Endothelial cell of umbilical vein (primary cell): ENCODE results near the gene NFX1. TPM values are rescaled to one million over a fixed set of nuclear protein-coding genes. Genes with fewer than 3 reads are reported as not detected.

Experiments
- BruUV-seq: library from RNA; stranded (reverse); fragments of 400-500 nt; replicated peaks from 2 replicates; lab custom pipeline; 2021; lab: Mats Ljungman, UMichigan
- CTCF ChIA-PET: fragments of 300-600, 350-600 bp; sonication (Branson Sonifier 250); formaldehyde crosslinking; loops from one replicate; lab custom pipeline; 2021; ENCODE audit warnings: antibody characterized with exemption, inconsistent platforms; lab: Charles Lee
- POLR2A ChIA-PET: fragments of 300-600, 350-600 bp; sonication (Branson Sonifier 250); formaldehyde crosslinking; loops from one replicate; lab custom pipeline; 2021; ENCODE audit warnings: antibody characterized with exemption, inconsistent platforms; lab: Charles Lee
- DNase-seq: peaks from one replicate; pipeline ENCODE4 v3.0.0-alpha.2; 2011; ENCODE audit warnings: low read depth, low spot score
- FAIRE-seq: peaks from 2 replicates; lab custom pipeline; 2011; peaks lifted over from hg19 to GRCh38; lab: Jason Lieb, UNC
- H2AFZ ChIP-seq: 2 replicates; pipeline ENCODE4 v1.6.0; 2012; ENCODE audit warnings: low read depth, low read length, control low read depth, inconsistent platforms
- H3K27ac ChIP-seq: 2 replicates; pipeline ENCODE4 v1.5.1; 2011; ENCODE audit warnings: low read depth, mild to moderate bottlenecking, control low read depth, low read length, moderate library complexity; ENCODE audit not compliant: insufficient read depth
- H3K27me3 ChIP-seq, 2 experiments: 2 replicates each; pipeline versions ENCODE4 v1.6.0 to v1.6.1; 2011; ENCODE audit warnings: low read length in 2 of 2, mixed read lengths in 1 of 2; ENCODE audit not compliant: control insufficient read depth in 2 of 2, insufficient read depth in 2 of 2
- H3K36me3 ChIP-seq, 2 experiments: 2 replicates in 1 of 2; 3 replicates in 1 of 2; pipeline ENCODE4 v1.5.1; 2011; ENCODE audit warnings: low read length in 2 of 2, mild to moderate bottlenecking in 1 of 2, moderate library complexity in 1 of 2; ENCODE audit not compliant: control insufficient read depth in 2 of 2, insufficient read depth in 2 of 2; ENCODE audit errors: extremely low read depth in 1 of 2
- H3K4me1 ChIP-seq: 3 replicates; pipeline ENCODE4 v1.5.1; 2011; ENCODE audit warnings: mild to moderate bottlenecking, low read length; ENCODE audit not compliant: control insufficient read depth, insufficient read depth; ENCODE audit errors: extremely low read depth
- H3K4me2 ChIP-seq: 2 replicates; pipeline ENCODE4 v1.6.1; 2011; ENCODE audit warnings: low read length, control low read depth, mixed read lengths; ENCODE audit not compliant: insufficient read depth
- H3K4me3 ChIP-seq, 3 experiments: fragments of 200-600 bp in 1 of 3; sonication (generic), shearing (Covaris generic) in 1 of 3; replicated peaks in 1 of 3; 2 replicates each; pipeline ENCODE4 v1.5.1; 2011 to 2016; ENCODE audit warnings: control low read depth in 3 of 3, low read length in 3 of 3, mild to moderate bottlenecking in 2 of 3, inconsistent platforms in 1 of 3, low read depth in 1 of 3, moderate library complexity in 1 of 3; ENCODE audit not compliant: insufficient read depth in 1 of 3
- H3K79me2 ChIP-seq: 2 replicates; pipeline ENCODE4 v1.6.0; 2012; ENCODE audit warnings: low read length, inconsistent platforms; ENCODE audit not compliant: control insufficient read depth, insufficient read depth
- H3K9ac ChIP-seq: replicated peaks from 2 replicates; pipeline ENCODE3; 2011; ENCODE audit warnings: low read length, control low read depth; ENCODE audit not compliant: insufficient read depth; ENCODE audit errors: extremely low read depth
- H3K9me1 ChIP-seq: replicated peaks from 3 replicates; pipeline ENCODE4 v1.6.0; 2011; ENCODE audit warnings: mild to moderate bottlenecking, low read length; ENCODE audit not compliant: control insufficient read depth, insufficient read depth; ENCODE audit errors: extremely low read depth
- H3K9me3 ChIP-seq: replicated peaks from 2 replicates; pipeline ENCODE4 v1.5.1; 2012; ENCODE audit warnings: low read length, inconsistent platforms; ENCODE audit not compliant: control insufficient read depth, insufficient read depth
- H4K20me1 ChIP-seq: replicated peaks from 2 replicates; pipeline ENCODE3; 2011; ENCODE audit warnings: mild to moderate bottlenecking, low read length; ENCODE audit not compliant: control insufficient read depth, insufficient read depth; ENCODE audit errors: extremely low read depth
- CTCF ChIP-seq, 2 donors: IDR thresholded peaks; 1 replicate in 1 of 2; 2 replicates in 1 of 2; pipeline ENCODE4 v1.5.1; 2011; ENCODE audit warnings: low read length in 2 of 2, mild to moderate bottlenecking in 2 of 2, moderate library complexity in 2 of 2, control low read depth in 1 of 2, inconsistent platforms in 1 of 2, low read depth in 1 of 2; ENCODE audit not compliant: insufficient read depth in 1 of 2; ENCODE audit errors: extremely low read depth in 1 of 2
- EZH2 ChIP-seq: IDR thresholded peaks from 2 replicates; pipeline ENCODE4 v1.6.1; 2012; ENCODE audit warnings: borderline replicate concordance, low read depth, mild to moderate bottlenecking, moderate library complexity, low read length, inconsistent platforms; ENCODE audit not compliant: severe bottlenecking
- FOS ChIP-seq: IDR thresholded peaks from 2 replicates; pipeline ENCODE4 v1.6.1; 2011; ENCODE audit warnings: mild to moderate bottlenecking, low read length, moderate library complexity, borderline replicate concordance; ENCODE audit not compliant: insufficient read depth
- GATA2 ChIP-seq: IDR thresholded peaks from 2 replicates; pipeline ENCODE4 v1.7.0; 2011; ENCODE audit warnings: low read depth, mild to moderate bottlenecking, moderate library complexity, mixed read lengths, low read length; ENCODE audit not compliant: insufficient read length, insufficient read depth
- JUN ChIP-seq: IDR thresholded peaks from 2 replicates; pipeline ENCODE4 v1.6.1; 2011; ENCODE audit warnings: borderline replicate concordance, low read depth; ENCODE audit not compliant: insufficient read length, insufficient read depth
- MAX ChIP-seq: IDR thresholded peaks from 2 replicates; pipeline ENCODE4 v1.6.1; 2011; ENCODE audit not compliant: insufficient read depth, insufficient read length
- MYC ChIP-seq: IDR thresholded peaks from one replicate; pipeline ENCODE4 v1.6.1; 2011; ENCODE audit warnings: mild to moderate bottlenecking, low read depth, low read length
- POLR2A ChIP-seq: IDR thresholded peaks from 2 replicates; pipeline ENCODE4 v1.6.1; 2012; ENCODE audit warnings: low read depth, mild to moderate bottlenecking, control low read depth, low read length
- POLR2AphosphoS5 ChIP-seq: IDR thresholded peaks from 2 replicates; pipeline ENCODE4 v1.6.1; 2012; ENCODE audit warnings: low read depth, mild to moderate bottlenecking, control low read depth, low read length, moderate library complexity; ENCODE audit not compliant: insufficient read depth
- dilution Hi-C: fragments of 300-500 bp; cut with MboI; formaldehyde crosslinking; loops from one replicate; pipeline ENCODE4 v1.15.0; 2019; ENCODE audit warnings: low sequenced_read_pairs; ENCODE audit not compliant: extremely low pct_ligation_motif_present
- intact Hi-C: fragments of 100-400 bp; cut with micrococcal nuclease; formaldehyde crosslinking; loops from one replicate; pipeline ENCODE4 v1.10.0; 2022
- polyA plus RNA-seq, 4 experiments: library from polyadenylated mRNA; depleted of rRNA in 3 of 4; stranded (reverse) in 3 of 4; unstranded in 1 of 4; fragments of >200 nt; gene quantifications; 2 replicates each; pipeline versions ENCODE4 v1.2.1 to v1.2.3, GENCODE V29; 2011 to 2012; ENCODE audit warnings: missing spikeins in 1 of 4
- total RNA-seq: library from RNA; stranded (reverse); gene quantifications from 2 replicates; pipeline ENCODE4 v1.2.3, GENCODE V29; 2021

Gene NFX1
- total and polyA plus RNA-seq, 2 donors (not counting 3 experiments of a cell fraction or from before 2014, with no cell fraction given) = 19.3 to 21.7 TPM

DNA sequence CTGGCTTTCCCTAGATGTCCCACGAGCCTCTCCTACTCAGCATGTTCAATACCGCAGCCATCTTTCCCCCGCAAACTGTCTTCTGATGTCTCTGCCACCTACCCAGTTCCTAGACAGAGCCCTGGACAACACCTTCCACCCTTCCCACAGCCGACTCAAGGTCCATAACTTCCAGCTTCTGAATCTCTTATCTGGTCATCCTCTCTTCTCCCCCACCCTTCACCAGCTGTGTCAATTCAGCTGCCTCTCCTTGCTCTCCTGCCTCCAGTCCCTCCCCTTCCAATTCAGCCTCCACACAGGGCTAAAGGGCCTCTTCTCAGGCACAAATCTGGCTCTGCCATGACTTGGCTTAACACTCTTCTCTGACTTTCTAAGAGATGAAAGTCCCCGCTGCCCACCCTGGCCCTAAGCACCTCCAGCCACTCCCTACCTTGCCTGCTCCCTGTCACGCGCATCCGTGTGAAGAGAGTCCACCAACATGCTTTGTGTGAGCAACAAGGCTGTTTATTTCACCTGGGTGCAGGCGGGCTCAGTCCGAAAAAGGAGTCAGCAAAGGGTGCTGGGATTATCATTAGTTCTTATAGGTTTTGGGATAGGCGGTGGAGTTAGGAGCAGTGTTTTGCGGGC is 86.9 kb downstream of the NFX1 start:
- H2AFZ ChIP-seq = no peak overlapping the region
- no peak overlapping the region for H3K4me2 ChIP-seq
- no peak overlapping the region for H3K9ac ChIP-seq
- POLR2A ChIA-PET = no interaction called here
- H3K27ac ChIP-seq = no peak overlapping the region
- TF ChIP-seq CTCF (IDR thresholded peaks at IDR 0.05; ENCODE audit: extremely low read depth in 1 of 2, insufficient read depth in 1 of 2, low read depth in 1 of 2, low read length in 2 of 2) (no peak), POLR2A (no peak), POLR2AphosphoS5 (no peak), EZH2 (no peak), MAX (no peak), FOS (no peak), JUN (no peak), MYC (no peak), GATA2 (no peak)
- no peaks in the 10 kb centered on the region for H4K20me1 ChIP-seq
- no peaks in the 10 kb centered on the region for H3K9me3 ChIP-seq
- intact Hi-C loops = no loop called here
- no TSS peak for BruUV-seq
- H3K9me1 ChIP-seq = no peaks in the 10 kb centered on the region
- FAIRE-seq (no peak), DNase-seq (no peak)
- CTCF ChIA-PET = interaction anchor here (5.7 to 7.2 kb wide), 3 partner anchors 36 to 88 kb away, joined by 121 to 164 read pairs (median 146); no protein-coding TSS in a partner anchor
- H3K27me3 ChIP-seq = no peaks in the 10 kb centered on the region
- no peaks in the 10 kb centered on the region for H3K79me2 ChIP-seq
- dilution Hi-C loops = no loop called here
- H3K36me3 ChIP-seq = no peaks in the 10 kb centered on the region
- H3K4me3 ChIP-seq = no peak overlapping the region
- peaks cover 6% of the 10 kb centered on the region for H3K4me1 ChIP-seq
